Endothelial cell of umbilical vein (primary cell): Measurements from ENCODE around the gene C2orf42. TPM values are rescaled to one million over a fixed set of nuclear protein-coding genes. Genes with fewer than 3 reads are reported as not detected.

Source experiments
- BruUV-seq: library from RNA; stranded (reverse); fragments of 400-500 nt; replicated peaks from 2 replicates; lab custom pipeline; 2021; lab: Mats Ljungman, UMichigan
- CTCF ChIA-PET: fragments of 300-600, 350-600 bp; sonication (Branson Sonifier 250); formaldehyde crosslinking; loops from one replicate; lab custom pipeline; 2021; ENCODE audit warnings: antibody characterized with exemption, inconsistent platforms; lab: Charles Lee
- POLR2A ChIA-PET: fragments of 300-600, 350-600 bp; sonication (Branson Sonifier 250); formaldehyde crosslinking; loops from one replicate; lab custom pipeline; 2021; ENCODE audit warnings: antibody characterized with exemption, inconsistent platforms; lab: Charles Lee
- DNase-seq: peaks from one replicate; pipeline ENCODE4 v3.0.0-alpha.2; 2011; ENCODE audit warnings: low read depth, low spot score
- FAIRE-seq: peaks from 2 replicates; lab custom pipeline; 2011; peaks lifted over from hg19 to GRCh38; lab: Jason Lieb, UNC
- H2AFZ ChIP-seq: 2 replicates; pipeline ENCODE4 v1.6.0; 2012; ENCODE audit warnings: low read depth, low read length, control low read depth, inconsistent platforms
- H3K27ac ChIP-seq: 2 replicates; pipeline ENCODE4 v1.5.1; 2011; ENCODE audit warnings: low read depth, mild to moderate bottlenecking, control low read depth, low read length, moderate library complexity; ENCODE audit not compliant: insufficient read depth
- H3K27me3 ChIP-seq, 2 experiments: 2 replicates each; pipeline versions ENCODE4 v1.6.0 to v1.6.1; 2011; ENCODE audit warnings: low read length in 2 of 2, mixed read lengths in 1 of 2; ENCODE audit not compliant: control insufficient read depth in 2 of 2, insufficient read depth in 2 of 2
- H3K36me3 ChIP-seq, 2 experiments: 2 replicates in 1 of 2; 3 replicates in 1 of 2; pipeline ENCODE4 v1.5.1; 2011; ENCODE audit warnings: low read length in 2 of 2, mild to moderate bottlenecking in 1 of 2, moderate library complexity in 1 of 2; ENCODE audit not compliant: control insufficient read depth in 2 of 2, insufficient read depth in 2 of 2; ENCODE audit errors: extremely low read depth in 1 of 2
- H3K4me1 ChIP-seq: 3 replicates; pipeline ENCODE4 v1.5.1; 2011; ENCODE audit warnings: mild to moderate bottlenecking, low read length; ENCODE audit not compliant: control insufficient read depth, insufficient read depth; ENCODE audit errors: extremely low read depth
- H3K4me2 ChIP-seq: 2 replicates; pipeline ENCODE4 v1.6.1; 2011; ENCODE audit warnings: low read length, control low read depth, mixed read lengths; ENCODE audit not compliant: insufficient read depth
- H3K4me3 ChIP-seq, 3 experiments: fragments of 200-600 bp in 1 of 3; sonication (generic), shearing (Covaris generic) in 1 of 3; replicated peaks in 1 of 3; 2 replicates each; pipeline ENCODE4 v1.5.1; 2011 to 2016; ENCODE audit warnings: control low read depth in 3 of 3, low read length in 3 of 3, mild to moderate bottlenecking in 2 of 3, inconsistent platforms in 1 of 3, low read depth in 1 of 3, moderate library complexity in 1 of 3; ENCODE audit not compliant: insufficient read depth in 1 of 3
- H3K79me2 ChIP-seq: 2 replicates; pipeline ENCODE4 v1.6.0; 2012; ENCODE audit warnings: low read length, inconsistent platforms; ENCODE audit not compliant: control insufficient read depth, insufficient read depth
- H3K9ac ChIP-seq: replicated peaks from 2 replicates; pipeline ENCODE3; 2011; ENCODE audit warnings: low read length, control low read depth; ENCODE audit not compliant: insufficient read depth; ENCODE audit errors: extremely low read depth
- H3K9me1 ChIP-seq: replicated peaks from 3 replicates; pipeline ENCODE4 v1.6.0; 2011; ENCODE audit warnings: mild to moderate bottlenecking, low read length; ENCODE audit not compliant: control insufficient read depth, insufficient read depth; ENCODE audit errors: extremely low read depth
- H3K9me3 ChIP-seq: replicated peaks from 2 replicates; pipeline ENCODE4 v1.5.1; 2012; ENCODE audit warnings: low read length, inconsistent platforms; ENCODE audit not compliant: control insufficient read depth, insufficient read depth
- H4K20me1 ChIP-seq: replicated peaks from 2 replicates; pipeline ENCODE3; 2011; ENCODE audit warnings: mild to moderate bottlenecking, low read length; ENCODE audit not compliant: control insufficient read depth, insufficient read depth; ENCODE audit errors: extremely low read depth
- EZH2 ChIP-seq: IDR thresholded peaks from 2 replicates; pipeline ENCODE4 v1.6.1; 2012; ENCODE audit warnings: borderline replicate concordance, low read depth, mild to moderate bottlenecking, moderate library complexity, low read length, inconsistent platforms; ENCODE audit not compliant: severe bottlenecking
- FOS ChIP-seq: IDR thresholded peaks from 2 replicates; pipeline ENCODE4 v1.6.1; 2011; ENCODE audit warnings: mild to moderate bottlenecking, low read length, moderate library complexity, borderline replicate concordance; ENCODE audit not compliant: insufficient read depth
- GATA2 ChIP-seq: IDR thresholded peaks from 2 replicates; pipeline ENCODE4 v1.7.0; 2011; ENCODE audit warnings: low read depth, mild to moderate bottlenecking, moderate library complexity, mixed read lengths, low read length; ENCODE audit not compliant: insufficient read length, insufficient read depth
- JUN ChIP-seq: IDR thresholded peaks from 2 replicates; pipeline ENCODE4 v1.6.1; 2011; ENCODE audit warnings: borderline replicate concordance, low read depth; ENCODE audit not compliant: insufficient read length, insufficient read depth
- MYC ChIP-seq: IDR thresholded peaks from one replicate; pipeline ENCODE4 v1.6.1; 2011; ENCODE audit warnings: mild to moderate bottlenecking, low read depth, low read length
- POLR2A ChIP-seq: IDR thresholded peaks from 2 replicates; pipeline ENCODE4 v1.6.1; 2012; ENCODE audit warnings: low read depth, mild to moderate bottlenecking, control low read depth, low read length
- POLR2AphosphoS5 ChIP-seq: IDR thresholded peaks from 2 replicates; pipeline ENCODE4 v1.6.1; 2012; ENCODE audit warnings: low read depth, mild to moderate bottlenecking, control low read depth, low read length, moderate library complexity; ENCODE audit not compliant: insufficient read depth
- dilution Hi-C: fragments of 300-500 bp; cut with MboI; formaldehyde crosslinking; loops from one replicate; pipeline ENCODE4 v1.15.0; 2019; ENCODE audit warnings: low sequenced_read_pairs; ENCODE audit not compliant: extremely low pct_ligation_motif_present
- intact Hi-C: fragments of 100-400 bp; cut with micrococcal nuclease; formaldehyde crosslinking; loops from one replicate; pipeline ENCODE4 v1.10.0; 2022
- polyA plus RNA-seq, 4 experiments: library from polyadenylated mRNA; depleted of rRNA in 3 of 4; stranded (reverse) in 3 of 4; unstranded in 1 of 4; fragments of >200 nt; gene quantifications; 2 replicates each; pipeline versions ENCODE4 v1.2.1 to v1.2.3, GENCODE V29; 2011 to 2012; ENCODE audit warnings: missing spikeins in 1 of 4
- total RNA-seq: library from RNA; stranded (reverse); gene quantifications from 2 replicates; pipeline ENCODE4 v1.2.3, GENCODE V29; 2021
- TF ChIP-seq, protein P1 (sequence below): IDR thresholded peaks from 2 replicates; pipeline ENCODE4 v1.6.1; 2011; ENCODE audit not compliant: insufficient read depth, insufficient read length
- TF ChIP-seq, protein P2 (sequence below), 2 donors: IDR thresholded peaks; 1 replicate in 1 of 2; 2 replicates in 1 of 2; pipeline ENCODE4 v1.5.1; 2011; ENCODE audit warnings: low read length in 2 of 2, mild to moderate bottlenecking in 2 of 2, moderate library complexity in 2 of 2, control low read depth in 1 of 2, inconsistent platforms in 1 of 2, low read depth in 1 of 2; ENCODE audit not compliant: insufficient read depth in 1 of 2; ENCODE audit errors: extremely low read depth in 1 of 2

C2orf42 gene
- total and polyA plus RNA-seq, 2 donors (not counting 3 experiments of a cell fraction or from before 2014, with no cell fraction given) = 7.9 to 13.1 TPM

DNA sequence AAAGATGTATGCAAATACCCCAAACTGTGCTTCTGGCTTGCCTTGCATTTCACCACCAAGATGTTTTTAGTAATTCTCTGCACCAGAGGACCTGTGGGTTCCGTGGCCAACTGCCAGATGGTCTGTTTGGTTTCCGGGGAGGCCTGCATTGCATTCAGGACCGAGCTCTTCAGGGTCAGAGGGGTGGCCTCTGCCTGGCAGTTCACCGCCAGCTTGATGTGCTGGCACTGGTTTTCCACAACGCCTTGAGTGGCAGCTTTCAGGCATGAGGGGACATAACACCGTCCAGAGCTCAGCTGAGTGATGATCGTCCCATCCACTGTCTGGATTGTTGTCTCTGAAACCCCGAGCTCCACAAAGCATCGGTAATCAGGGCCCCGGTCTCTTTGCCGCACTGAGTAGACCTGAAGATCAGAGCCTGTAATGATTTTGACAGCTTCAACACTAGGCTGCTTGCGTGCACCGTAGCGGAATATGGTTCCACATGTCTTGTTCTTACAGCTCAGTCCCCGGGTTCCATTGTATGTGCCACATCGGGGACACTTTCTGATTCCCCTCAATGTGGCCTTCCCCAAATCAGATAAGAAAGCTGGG is 9.4 kb downstream of the C2orf42 start:
- DNase-seq (no peak), FAIRE-seq (no peak)
- Histone ChIP-seq H4K20me1 (no peaks in the 10 kb centered on the region), H3K36me3 (peaks cover under 1 to 2% of the 10 kb centered on the region in 2 experiments), H2AFZ (no peak overlapping the region), H3K4me1 (no peaks in the 10 kb centered on the region), H3K4me2 (no peak overlapping the region), H3K27ac (no peak overlapping the region), H3K9me1 (no peaks in the 10 kb centered on the region), H3K27me3 (no peaks in the 10 kb centered on the region), H3K79me2 (no peaks in the 10 kb centered on the region), H3K4me3 (no peak overlapping the region), H3K9me3 (no peaks in the 10 kb centered on the region), H3K9ac (no peak overlapping the region)
- intact Hi-C loops (no loop called here), dilution Hi-C loops (no loop called here)
- BruUV-seq = no TSS peak
- POLR2A ChIA-PET = no interaction called here
- CTCF ChIA-PET = interaction anchor here (1.0 to 1.5 kb wide), 2 partner anchors 9 to 21 kb away, joined by 3 to 7 read pairs; partner anchors contain the start of gene C2orf42
- no peak for TF ChIP-seq EZH2
- TF ChIP-seq JUN = no peak
- no peak for TF ChIP-seq MYC
- TF ChIP-seq, protein P1, sequence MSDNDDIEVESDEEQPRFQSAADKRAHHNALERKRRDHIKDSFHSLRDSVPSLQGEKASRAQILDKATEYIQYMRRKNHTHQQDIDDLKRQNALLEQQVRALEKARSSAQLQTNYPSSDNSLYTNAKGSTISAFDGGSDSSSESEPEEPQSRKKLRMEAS = no peak
- TF ChIP-seq POLR2A = no peak
- TF ChIP-seq, protein P2, sequence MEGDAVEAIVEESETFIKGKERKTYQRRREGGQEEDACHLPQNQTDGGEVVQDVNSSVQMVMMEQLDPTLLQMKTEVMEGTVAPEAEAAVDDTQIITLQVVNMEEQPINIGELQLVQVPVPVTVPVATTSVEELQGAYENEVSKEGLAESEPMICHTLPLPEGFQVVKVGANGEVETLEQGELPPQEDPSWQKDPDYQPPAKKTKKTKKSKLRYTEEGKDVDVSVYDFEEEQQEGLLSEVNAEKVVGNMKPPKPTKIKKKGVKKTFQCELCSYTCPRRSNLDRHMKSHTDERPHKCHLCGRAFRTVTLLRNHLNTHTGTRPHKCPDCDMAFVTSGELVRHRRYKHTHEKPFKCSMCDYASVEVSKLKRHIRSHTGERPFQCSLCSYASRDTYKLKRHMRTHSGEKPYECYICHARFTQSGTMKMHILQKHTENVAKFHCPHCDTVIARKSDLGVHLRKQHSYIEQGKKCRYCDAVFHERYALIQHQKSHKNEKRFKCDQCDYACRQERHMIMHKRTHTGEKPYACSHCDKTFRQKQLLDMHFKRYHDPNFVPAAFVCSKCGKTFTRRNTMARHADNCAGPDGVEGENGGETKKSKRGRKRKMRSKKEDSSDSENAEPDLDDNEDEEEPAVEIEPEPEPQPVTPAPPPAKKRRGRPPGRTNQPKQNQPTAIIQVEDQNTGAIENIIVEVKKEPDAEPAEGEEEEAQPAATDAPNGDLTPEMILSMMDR (IDR thresholded peaks at IDR 0.05; ENCODE audit: extremely low read depth in 1 of 2, insufficient read depth in 1 of 2, low read depth in 1 of 2, low read length in 2 of 2) = no peak
- TF ChIP-seq POLR2AphosphoS5 = no peak
- TF ChIP-seq FOS = no peak
- no peak for TF ChIP-seq GATA2
